ENCODE measurements around the gene ASAP3.
A peak's percentile ranks its signal among the peaks of the same experiment; 100 is the strongest.

The ASAP3 gene

DNA sequence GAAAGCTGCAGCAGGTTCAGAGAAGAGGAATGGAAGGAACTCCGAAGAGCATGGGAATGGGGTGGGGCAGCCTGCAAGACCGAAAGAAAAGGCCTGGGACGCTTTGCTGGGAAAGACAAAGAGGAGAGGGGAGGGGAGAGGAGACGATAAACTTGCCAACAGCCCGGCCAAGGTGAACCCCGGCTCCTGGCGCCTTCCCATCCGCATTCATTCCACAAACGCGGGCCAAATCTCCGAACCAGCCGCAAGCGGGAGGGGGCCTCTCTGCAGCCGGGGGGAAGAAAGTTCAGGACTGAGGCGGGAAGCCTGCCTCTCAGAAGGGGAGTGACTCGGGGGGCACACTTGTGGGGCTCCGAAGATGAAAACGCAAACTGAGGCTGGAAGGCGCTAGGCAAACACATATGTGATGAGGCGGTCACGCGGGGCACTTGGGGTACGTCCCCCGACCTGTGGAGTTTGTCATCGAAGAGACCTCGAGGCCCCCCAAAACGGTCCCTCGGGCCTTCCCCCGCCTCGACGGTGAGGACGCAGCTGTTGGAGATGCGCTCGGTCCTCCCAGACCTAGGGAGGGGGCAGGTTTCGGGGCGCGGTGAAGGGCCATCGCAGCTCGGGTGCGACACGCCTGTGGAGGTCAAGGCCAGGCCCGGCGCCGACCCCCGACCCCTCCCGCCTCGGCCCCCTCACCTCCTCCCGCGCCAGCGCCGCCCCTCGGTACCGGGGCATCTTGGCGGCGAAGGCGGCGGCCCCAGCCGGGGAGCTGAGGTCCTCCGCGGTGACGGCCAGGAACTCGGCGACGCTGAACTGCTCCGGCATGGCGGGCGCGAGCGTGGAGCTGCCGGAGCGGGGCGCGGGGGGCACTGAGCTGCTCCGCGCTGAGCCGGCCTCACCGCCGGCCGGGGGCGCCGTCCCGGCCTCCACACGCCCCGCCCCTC, at the start of gene ASAP3:
ASAP3 (minus strand) TSS at position 859 of the 932 bp plus-strand sequence; CDS start at position 813, 46 bp downstream.
- no peak for DNase-seq

DNA sequence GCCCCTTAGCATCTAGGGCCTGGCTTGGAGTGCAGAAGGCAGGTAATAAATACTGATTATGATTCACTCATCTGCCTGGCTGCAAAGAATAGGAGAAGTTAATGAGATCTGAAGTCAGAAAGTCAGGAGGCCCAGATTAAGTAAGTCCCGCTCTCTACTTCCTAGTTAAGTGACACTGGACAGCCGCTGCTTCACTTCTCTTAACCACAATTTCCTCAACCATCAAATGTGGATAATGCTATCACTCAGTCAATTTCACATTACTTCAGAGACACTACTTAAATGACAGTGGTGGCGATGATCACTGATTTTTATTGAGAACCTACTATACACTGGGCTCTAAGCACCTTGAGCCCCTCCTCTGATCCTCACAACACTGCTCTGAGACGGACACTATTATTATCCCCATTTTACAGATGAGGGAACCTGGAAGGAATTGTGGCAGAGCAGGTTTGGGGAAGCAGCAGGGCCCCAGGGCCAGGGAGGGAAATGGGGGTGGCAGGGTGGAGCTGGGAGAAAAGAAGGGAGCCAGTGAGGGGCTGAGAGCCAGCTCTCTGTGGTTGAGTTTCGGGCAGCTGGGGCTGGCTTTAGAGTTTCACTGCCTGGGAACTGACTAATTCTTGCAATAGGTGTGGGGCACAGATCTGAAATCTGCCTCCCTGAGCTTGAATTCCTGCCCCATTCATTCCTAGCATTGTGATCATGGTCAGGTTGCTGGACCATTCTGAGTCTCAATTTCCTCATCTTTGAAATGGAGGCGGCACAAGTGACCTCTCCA, 49.5 kb upstream of the ASAP3 start:
- no peak for DNase-seq

DNA sequence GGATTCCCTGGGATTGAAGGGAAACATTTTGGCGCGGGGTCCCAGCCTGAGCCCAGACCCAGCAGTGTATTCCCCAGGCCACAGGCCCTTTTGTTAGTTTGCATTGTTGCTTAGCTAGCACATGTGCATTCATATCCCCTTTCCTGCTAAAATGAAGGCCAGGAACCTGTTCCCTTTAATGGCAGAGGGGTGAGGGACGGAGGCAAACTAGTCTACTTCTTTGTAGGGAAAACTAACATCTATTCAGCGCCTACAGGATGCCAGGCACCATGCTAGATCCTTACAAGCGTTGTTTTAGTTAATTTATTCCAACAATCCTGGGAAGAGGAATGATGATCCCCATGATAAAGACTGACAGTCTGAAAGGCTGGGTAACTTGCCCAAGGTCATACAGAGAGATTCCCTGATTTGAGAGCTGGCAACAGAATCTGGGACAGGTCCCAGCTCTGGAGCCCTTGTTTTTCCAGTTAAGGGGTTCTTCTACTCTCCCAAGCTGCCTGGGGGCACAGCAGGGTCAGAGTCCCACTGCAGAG, 47.6 kb upstream of the ASAP3 start:
- DNase-seq, result peak; percentile 47

DNA sequence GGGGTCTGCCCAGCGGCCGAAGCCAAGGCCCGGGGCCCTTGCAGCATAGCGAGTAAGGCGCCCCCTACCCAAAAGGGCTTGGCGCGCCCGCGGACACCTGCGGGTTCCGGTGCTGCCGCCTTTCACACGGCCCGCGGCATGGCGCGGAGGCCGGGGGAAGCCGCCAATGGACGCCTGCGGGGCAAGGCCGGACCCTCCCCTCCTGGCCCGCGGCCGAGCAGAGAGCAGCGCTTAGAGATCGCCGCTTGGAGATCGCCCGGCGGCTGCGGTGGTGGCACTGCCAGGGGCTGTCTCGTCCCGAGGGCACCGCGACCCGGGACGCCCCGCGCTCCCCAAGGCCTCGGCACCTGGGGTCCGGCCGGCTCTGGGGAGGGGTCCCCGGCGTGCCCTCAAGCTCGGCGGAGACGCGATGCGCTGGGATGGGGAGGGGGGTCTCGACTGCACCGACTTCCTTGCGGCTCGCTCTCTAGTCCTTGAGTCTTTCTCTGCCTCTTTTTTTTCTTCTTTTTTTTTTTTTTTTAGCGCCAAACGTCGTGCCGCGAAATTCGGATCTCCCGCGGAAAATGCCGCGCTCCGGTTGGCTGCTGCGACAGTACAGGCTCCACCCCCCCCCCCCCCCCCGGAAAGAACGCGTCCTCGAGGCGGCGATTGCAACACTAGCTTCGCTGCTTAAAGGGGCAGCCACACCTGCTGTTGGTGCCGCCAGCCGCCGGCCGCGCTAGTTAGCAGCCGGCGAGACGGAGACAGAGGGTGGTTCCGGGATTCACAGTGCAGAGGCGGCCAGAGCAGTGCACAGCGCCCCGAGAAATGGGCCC, 47.0 kb upstream of the ASAP3 start, which contains the start of gene E2F2:
E2F2 (minus strand) TSS at position 487 of the 815 bp plus-strand sequence; CDS start at position 47, 440 bp downstream.
- DNase-seq, result peak; percentile 90

DNA sequence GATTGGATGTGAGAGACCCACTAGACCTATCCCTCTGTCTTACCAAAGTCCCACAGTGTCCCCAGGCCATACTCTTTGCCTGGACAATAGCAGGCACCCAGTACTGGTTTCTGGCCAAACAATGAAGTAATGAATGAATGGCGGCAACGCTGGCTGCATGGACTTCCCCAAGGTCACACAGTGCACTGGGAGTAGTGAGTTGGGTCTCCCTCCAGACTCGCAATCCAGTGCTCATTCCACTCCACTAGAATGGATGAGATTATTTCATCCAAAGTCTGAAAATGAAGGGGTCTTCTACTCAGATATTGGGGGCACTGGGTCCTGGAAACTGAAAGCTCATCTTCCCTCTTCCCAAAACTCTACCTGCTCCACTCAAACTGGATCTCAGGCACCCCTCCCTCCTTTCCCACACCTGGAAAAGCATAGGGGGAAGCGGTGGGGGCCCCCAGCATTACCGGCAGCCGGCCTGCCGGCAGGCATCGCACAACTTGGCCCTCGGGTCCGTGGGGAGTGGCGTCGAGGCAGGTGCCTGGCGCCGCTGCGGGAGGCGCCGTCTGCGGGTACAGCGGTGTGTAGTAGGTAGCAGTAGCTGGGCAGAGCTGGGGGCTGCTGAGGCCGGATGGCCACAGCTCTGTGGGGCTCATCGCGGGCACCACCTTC, 46.2 kb upstream of the ASAP3 start:
- peak; percentile 66 for DNase-seq

DNA sequence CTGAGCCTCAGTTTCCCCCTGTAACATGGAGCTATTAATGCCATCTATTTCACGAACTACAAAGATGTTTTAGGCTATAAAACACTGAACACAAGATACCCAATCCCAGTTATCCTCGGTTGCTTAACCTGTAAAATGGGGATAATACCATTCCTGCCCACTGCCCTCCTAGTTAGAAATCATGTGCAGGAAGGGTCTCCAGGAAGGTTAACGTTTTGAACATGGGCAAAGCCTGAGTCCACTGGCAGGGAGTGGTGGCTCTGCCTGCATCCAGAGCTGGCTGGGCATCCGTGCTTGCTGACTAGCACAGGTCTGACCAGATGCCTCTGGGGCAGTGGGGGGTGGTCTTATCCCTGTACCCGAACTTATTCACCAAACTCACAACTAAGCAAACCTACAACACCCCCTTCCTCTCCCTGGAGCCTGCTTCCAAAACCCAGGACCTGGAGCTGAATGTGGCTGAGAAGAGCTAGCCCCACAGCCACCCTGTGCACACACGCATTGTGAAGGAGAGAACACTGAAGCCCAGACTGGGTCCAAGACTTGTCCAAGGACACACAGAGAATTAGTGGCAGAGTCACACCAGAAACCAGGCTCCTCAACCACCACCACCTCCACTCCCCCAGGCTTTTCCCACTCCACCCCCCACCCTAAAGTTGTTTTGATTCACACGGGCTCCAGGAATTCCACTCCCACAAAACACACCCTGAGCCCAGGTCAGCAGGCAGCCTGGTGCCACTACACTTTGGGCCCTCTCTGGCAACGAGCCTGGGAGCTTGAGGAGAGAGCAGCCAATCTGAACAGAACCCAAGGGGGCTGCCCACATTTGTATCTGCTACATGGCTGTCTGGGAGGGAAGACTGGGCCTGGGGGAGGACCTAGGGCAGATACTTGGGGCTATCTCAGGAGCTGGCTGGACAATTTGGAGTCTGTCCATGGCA, 45.4 kb upstream of the ASAP3 start:
- DNase-seq, result peak; percentile 18

DNA sequence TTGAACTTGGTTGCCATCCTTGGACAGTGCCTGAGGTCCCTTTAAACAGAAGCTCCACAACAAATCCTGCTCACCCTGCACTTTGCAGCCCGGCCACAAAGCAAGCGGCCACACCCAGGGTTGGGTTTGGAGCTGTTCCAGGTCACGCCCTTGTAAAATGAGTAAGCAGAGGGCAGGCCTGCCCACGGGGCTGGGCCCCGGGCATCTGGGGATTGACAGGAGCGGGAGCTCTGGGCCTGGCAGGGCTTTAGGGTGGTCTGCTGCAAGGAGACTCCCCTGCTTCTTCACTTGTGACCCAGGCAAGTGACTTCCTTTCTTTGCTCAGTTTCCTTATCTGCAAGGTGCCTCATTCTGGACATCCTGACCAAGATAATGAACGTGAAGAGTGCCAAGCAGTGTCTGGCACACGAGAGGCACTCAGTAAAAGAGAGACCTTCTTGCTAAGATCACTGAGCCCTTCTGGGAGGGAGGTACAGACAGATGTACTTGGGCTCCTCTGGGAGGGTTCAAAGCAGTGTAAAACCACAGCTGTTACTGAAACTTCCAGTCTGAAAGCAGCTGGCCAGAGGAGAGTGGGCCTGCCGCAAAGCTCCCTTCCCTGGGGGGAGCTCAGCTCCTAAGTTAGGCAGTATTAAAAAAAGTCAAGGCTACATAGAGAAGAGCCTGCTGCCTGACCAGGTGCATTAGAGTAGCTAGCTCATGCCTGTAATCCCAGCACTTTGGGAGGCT, 44.4 kb upstream of the ASAP3 start:
- peak; percentile 88 for DNase-seq

DNA sequence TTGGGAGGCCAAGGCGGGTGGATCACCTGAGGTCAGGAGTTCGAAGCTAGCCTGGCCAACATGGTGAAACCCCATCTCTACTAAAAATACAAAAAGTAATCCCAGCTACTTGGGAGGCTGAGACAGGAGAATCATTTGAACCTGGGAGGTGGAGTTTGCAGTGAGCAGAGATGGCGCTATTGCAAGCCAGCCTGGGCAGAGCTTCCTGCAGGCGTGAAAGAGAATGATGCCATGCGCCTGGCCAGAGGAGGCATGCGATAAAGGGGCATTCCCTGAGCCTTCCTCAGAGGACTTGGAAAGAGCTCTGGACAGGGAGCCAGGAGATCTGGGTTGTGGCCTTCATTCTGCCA, 43.9 kb upstream of the ASAP3 start:
- DNase-seq, result no peak

DNA sequence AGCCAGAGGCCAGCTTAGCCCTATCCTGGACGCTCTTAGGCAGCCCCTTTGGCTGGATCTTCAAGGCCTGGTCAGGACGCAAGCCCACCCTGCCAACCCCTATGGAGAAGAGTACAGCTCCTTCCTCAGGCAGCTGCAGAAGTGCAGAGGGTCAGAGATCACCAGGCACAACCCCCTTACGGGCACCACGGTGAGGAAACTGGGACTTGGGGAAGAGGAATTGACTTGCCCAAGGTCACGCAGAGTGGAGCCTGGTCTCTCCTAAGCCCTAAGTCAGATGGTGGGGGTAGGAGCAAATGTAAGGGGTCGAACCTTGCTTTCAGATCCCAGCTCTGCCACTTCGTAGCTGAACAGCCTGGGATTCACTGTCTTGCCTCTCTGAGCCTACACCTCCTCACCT, 43.4 kb upstream of the ASAP3 start:
- DNase-seq, result no peak

DNA sequence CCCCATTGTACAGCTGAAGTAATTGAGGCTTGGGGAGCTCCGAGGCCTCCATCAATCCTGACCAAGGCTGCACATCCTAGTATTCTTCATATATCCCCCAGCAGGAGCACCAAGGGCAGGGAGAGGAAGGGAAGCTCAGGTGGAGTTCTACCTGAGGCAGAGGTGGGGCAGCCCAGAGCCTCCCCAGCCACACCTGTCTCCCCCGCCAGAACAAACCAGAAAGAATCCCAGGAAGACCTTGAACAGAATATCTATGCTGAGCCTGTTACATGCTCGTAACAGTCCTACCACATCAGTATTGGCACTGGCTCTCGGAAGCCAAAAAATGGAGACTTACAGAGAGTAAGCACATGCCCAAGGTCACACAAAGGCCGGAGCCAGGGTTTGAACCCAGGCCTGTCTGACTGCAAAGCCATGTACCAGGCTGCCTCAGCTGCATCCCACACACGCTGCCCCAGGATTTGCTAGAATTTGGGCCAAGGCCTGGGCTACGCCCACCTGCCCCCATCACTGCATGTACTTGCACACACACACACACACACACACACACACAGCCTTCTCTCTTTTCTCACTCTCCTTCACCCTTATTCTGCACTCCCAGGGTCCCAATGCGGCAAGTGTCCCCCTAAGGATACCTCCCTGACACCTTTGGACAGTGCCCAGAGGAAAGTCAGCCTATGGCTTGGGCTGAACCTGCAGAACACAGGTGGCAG, 42.5 kb upstream of the ASAP3 start:
- no peak for DNase-seq

DNA sequence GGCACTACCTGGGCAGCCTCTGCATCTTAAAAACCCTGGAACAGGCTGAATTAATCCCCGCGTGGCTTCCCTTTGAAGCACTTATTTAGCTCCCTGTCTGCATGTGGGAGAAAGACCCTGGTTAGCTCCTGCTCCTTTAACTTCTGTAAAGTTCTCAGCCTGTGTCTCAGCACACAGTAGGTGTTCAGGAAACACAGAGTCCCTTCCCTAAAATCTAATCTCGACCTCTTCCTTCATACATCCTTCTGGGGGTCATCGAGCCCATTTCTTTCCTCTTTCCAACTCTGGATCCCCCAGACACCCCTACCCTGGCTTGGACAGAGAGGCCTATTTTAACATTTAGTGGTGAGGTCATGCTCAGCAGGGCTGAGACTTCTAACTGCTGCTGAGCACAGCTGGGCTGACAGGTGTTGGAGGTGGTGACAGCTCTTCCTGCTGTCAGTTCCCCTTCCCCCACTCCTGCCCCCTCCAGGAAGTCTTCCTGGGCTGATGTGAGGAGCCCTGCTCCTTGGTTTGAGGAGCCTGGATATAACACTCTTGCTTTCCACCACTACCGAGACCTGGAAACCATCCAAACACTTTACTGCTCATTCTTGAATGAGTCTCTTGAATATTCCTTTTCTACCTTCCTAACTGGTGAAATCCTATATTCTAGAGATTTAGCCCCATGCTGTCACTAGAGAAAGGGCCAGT, 41.7 kb upstream of the ASAP3 start:
- DNase-seq, result no peak

DNA sequence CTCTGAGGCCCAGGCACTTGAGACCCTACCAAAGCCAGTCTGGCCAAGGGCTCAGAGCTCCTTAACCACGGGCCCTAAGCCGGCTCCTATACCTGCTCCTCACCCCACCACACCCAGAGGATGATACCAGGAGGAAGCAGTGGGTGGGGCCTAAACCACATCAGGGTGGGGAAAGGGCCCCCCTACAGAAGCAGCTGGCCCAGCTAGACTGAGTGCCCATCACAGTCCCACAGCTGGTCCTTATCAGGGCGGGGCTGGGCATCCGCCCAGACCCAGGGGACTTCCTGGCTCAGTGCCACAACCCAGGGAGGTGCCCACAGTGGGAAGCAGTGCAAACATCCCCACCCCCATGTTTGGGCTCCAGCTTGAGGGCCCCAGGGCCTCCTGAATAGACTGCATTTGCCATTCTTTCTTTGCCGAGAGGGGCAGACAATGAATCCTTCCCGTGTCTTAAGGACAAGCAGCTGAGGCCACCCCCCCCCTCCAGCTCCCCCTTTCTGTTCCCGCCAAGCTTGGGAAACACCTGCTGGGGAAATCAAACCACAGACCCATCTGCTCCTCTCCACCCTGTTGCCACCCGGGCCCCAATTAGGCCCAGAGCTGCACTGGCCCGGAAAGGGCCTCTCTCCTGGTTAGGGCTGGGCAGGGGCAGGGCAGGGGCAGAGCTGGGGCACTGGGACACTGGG, 40.9 kb upstream of the ASAP3 start:
- peak; percentile 95 for DNase-seq

DNA sequence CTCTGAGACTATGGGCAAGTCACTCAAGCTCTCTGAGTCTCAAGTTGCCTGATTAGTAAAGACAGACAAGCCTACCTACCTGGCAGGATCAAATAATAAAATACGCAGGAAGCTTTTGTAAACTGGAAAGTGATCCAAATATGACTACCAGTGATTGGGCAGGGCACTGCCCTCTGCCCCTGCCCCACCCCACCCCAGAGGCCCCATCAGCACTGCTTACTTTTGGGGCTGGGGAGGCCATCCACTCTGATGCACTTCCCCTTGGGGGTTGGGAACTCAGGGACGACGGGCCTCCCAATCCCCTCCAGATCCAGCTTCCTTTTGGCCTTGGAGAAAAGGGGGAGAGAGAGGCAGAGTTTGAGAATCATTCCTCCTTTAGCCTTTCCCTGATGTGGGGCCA, 40.2 kb upstream of the ASAP3 start:
- DNase-seq, result no peak

DNA sequence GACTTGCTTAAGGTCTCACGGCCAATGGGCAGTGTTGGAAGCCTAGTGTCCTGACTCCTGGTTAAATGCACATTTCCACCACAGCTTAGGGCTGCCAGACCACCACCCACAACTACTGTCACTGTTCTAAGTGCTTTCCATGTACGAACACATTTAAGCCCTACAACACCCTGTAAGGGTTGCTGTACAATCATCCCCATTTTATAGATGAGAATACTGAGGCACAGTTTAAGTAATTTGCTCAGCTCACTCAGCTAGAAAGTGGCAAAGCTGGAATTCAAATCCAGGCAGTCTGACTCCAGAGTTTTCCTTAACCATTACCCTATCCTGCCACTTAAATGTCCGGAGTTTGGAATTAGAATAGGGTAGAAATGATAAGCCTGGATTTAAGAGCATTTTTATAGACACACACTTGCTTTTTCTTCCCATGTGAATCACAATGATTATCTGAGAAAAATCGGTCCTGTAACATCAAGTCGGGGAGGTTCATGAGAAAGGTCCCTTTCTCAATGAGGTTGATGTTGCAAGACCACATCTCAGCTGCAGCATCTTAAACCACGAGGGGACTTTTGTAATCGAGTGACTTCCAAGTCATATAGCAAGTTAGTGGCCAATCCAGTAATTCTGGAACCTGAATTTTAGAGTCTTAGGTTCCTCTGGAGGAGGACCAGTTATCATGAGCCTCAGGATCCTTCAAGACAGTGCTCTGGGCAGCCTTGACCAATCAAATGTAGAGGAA, 38.4 kb upstream of the ASAP3 start:
- DNase-seq, result no peak

DNA sequence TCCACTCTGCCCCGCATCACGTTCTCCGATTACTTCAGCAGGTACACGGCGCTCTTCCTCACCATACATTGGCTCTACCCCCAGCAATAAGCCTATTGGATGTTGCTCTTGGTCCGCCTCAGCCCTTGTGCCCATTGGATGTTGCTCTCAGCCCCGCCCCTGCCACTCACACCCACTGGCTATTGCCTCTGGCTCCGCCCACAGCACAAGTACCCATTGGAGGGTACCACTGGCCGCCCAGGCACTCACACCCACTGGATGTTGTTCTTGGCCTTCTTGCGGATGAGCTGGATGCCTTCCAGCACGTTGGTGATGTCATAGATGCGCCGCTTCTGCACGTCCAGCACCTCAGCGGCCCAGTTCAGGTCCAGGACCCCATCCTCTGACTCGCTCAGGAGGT, 37.6 kb upstream of the ASAP3 start:
- DNase-seq, result no peak

DNA sequence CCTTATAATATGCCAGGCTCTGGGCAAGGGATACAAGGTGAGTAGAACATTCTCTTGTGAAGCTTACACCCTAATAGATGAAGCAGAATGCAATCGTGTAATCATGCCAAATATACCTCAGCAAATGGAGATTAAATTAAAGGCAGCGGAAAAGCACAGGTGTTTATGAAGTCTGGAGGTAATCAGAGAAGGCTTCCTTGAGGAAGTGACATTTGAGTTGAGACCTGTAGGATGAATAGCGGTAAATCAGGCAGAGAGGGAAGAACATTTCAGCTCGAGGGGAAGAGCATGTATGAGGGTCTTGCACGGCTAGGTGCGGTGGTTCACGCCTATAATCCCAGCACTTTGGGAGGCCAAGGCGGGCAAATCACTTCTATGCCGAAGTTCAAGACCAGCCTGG, 33.6 kb upstream of the ASAP3 start:
- no peak for DNase-seq

DNA sequence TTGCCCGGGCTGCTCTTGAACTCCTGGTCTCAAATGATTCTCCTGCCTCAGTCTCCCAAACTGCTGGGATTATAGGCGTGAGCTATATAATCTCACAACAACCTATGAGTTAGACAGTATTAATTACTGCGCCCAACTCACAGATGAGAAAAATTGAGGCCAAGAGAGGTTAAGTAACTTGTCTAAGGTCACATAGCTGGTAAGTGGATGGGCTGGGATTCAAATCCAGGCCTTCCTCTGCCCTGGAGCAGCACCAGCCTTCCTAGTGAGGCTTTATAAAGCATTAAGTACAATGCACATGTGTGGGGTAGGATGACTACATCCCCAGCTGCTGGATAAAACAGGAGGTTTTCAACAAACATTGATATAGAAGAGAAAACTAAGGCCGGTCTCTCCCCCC, 31.9 kb upstream of the ASAP3 start:
- DNase-seq, result no peak
